ENCODE data around the gene LNX1. TPM values are rescaled to one million over a fixed set of nuclear protein-coding genes. Genes with fewer than 3 reads are reported as not detected.

The LNX1 gene
- total and polyA plus RNA-seq, 2 of the 8 experiments (the other 6 are each of a cell fraction or from before 2014, with no cell fraction given): 2.7 to 3.8 TPM

- TF ChIP-seq CHD7 (IDR thresholded peaks at IDR 0.05; ENCODE audit: insufficient replicate concordance, low read length): no peak
- TF ChIP-seq TBP (IDR thresholded peaks at IDR 0.05; ENCODE audit: low read depth, low read length): no peak
- no peak for TF ChIP-seq GABPA (IDR thresholded peaks at IDR 0.05; ENCODE audit: borderline replicate concordance, insufficient read depth, low read length)
- TF ChIP-seq CTCF (IDR thresholded peaks at IDR 0.05; ENCODE audit: control extremely low read depth in 1 of 3, insufficient read depth in 1 of 3, low read depth in 1 of 3, low read length in 3 of 3): no peak
- no peak for TF ChIP-seq POLR2A (IDR thresholded peaks at IDR 0.05; ENCODE audit: control extremely low read depth in 1 of 2, low read depth in 2 of 2, low read length in 2 of 2)
- no peak for TF ChIP-seq POU5F1 (IDR thresholded peaks at IDR 0.05; ENCODE audit: low read depth, low read length)
- TF ChIP-seq MAX (IDR thresholded peaks at IDR 0.05): no peak
- TF ChIP-seq TEAD4 (IDR thresholded peaks at IDR 0.05; ENCODE audit: low read depth, low read length): no peak
Measured at GRCh38 chr4:53484911-53485657, 106.2 kb downstream of the LNX1 start (continued).

Measured in H1 (cell line).